Retina (tissue), 1 donor: ENCODE data around the gene RNF31.

ENCODE experiments used
- DNase-seq: peaks from one replicate; pipeline ENCODE4 v3.0.0-alpha.2; 2016

The RNF31 gene

DNA sequence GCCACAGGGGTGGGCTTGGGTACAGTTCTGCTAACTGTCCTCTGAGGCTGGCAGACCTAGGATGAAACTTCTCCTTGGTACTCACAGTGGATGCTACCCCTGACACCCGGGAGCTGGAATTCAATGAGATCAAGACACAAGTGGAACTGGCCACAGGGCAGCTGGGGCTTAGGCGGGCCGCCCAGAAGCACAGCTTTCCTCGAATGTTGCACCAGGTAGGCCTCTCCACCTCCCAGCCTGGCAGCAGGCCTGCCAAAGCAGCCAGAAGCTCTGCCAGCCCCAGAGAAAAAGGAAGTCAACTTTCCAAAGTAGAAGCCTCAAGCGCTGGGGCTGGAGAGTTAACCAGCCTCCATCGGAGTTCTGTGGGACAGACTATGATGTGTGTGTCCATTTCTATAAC is 30.1 kb upstream of the RNF31 start:
- DNase-seq = no peak

DNA sequence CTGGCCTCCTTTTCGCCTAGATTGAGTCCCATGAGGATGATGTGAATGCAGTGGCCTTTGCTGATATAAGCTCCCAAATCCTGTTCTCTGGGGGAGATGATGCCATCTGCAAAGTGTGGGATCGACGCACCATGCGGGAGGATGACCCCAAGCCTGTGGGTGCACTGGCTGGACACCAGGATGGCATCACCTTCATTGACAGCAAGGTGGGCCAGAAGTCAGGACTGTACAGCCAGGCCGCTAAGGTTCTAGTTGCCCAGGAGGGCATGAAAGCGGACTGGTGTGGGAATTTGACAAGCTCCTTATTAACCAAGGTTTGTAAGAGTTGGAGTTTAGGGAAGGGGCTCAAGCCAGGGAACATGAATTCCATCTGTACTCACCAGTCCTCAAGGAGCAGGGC is 27.6 kb upstream of the RNF31 start:
- DNase-seq = no peak

DNA sequence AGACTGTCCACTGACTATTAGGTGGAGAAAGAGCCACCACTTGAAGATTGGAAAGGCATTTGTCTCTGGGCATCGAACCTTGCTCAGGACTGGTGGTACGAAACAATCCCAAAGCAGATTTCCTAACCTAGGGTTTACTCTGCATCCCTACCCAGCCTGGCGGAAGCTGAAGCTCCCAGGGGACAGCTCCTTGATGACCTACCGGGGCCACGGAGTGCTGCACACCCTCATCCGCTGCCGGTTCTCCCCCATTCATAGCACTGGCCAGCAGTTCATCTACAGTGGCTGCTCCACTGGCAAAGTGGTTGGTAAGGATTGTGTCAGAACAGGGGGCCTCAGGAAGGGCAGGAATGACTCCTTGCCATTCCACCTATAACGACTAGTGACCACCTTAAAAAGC is 26.1 kb upstream of the RNF31 start:
- no peak for DNase-seq

DNA sequence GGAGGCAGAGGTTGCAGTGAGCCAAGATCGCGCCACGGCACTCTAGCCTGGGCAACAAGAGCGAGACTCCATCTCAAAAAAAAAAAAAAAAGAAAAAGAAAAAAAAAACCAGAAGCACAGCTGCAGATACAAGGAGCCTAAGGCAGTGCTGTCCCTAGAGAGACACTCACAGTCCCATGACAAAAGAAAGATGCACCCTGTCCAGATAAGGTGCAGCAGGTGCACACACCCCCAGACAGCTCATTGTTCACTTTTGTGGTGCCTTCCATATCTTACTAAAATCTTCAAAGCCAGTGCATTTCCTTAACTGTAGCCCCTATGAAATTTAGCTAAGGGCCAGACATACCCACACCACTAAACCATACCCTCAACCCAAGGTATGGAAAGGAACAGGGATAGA is 24.9 kb upstream of the RNF31 start:
- no peak for DNase-seq

DNA sequence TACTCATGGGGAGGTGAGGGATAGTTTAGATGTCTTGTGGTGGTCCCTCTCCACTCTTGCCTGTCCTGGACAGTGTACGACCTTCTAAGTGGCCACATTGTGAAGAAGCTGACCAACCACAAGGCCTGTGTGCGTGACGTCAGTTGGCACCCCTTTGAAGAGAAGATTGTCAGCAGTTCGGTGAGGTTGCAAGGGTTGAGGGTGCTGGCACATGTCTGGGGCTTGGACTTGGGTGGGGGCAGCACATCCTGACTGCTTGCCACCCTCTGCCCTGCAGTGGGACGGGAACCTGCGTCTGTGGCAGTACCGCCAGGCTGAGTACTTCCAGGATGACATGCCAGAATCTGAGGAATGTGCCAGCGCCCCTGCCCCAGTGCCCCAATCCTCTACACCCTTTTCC is 24.4 kb upstream of the RNF31 start:
- DNase-seq = no peak

DNA sequence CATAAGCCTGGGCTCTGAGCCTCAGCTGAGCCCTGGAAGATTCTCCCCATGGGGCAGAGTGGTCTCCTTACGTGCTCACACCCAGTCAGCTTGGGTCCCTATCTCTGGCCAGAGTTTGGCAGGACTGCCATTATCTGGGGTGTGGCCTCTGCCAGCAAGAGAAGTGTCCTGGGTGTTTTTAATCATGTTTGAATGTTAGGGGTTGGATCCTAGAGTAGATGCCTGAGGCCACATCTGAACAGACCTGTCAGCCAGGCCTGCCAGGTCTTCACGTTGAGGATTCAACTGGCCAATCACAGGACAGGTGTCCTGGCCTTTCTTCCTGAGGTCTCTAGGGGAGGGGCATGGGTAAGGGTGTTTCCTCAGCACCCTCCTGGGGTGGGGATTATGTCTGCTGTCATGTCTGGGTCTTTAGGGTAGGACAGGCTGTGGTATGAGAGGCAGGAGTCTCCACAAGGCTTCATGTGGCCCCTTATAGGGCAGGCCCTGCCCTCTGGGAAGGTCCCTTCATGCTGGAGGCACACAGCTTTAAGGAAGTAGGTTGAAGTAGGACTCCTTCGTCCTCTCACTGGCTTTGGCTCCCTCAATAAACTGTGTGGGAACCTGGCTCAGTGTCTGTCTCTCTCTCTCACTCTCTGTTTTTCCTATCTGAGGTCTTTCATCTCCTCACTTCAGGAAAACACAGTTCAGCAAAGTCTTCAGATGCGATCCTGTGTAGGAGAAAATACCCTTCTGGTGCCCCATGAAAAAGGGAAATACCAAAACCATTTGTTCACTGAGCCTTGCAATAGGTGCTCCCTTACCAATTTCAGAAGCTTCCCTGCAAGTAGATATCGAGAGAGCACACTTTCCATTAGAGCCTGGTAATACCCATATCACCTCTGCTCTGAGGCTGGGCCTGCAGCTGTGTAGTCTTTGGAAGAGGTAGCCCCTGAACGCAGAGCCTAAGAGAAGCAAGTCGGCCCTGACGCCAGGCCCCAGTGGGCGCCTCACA is 23.6 kb upstream of the RNF31 start:
- no peak for DNase-seq

DNA sequence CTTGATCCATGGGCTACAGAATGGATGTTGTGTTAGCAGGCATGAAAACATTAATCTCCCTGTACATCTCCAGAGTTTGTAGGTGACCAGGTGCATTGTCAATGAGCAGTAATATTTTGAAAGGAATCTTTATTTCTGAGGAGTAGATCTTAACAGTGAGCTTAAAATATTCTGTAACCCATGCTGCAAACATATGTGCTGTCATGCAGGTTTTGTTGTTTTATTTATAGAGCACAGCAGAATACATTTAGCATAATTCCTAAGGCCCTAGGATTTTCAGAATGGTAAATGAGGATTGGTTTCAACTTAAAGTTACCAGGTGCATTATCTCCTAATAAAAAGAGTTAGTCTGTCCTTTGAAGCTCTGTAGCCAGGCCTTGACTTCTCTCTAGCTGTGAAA is 20.4 kb upstream of the RNF31 start:
- DNase-seq = no peak

DNA sequence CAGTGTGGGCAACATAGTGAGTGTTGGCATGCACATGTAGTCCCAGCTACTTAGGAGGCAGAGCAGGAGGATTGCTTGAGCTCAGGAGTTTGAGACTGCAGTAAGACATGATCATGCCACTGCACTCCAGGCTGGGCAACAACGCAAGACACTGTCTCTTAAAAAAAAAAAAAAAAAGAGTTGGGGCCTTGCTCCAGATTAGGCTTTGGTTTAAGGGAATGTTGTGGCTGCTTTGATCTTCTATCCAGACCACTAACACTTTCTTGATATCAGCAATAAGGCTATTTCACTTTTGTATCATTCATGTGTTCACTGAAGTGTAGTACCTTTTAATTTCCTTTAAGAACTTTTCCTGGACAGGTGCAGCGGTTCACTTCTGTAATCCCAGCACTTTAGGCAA is 19.6 kb upstream of the RNF31 start:
- no peak for DNase-seq

DNA sequence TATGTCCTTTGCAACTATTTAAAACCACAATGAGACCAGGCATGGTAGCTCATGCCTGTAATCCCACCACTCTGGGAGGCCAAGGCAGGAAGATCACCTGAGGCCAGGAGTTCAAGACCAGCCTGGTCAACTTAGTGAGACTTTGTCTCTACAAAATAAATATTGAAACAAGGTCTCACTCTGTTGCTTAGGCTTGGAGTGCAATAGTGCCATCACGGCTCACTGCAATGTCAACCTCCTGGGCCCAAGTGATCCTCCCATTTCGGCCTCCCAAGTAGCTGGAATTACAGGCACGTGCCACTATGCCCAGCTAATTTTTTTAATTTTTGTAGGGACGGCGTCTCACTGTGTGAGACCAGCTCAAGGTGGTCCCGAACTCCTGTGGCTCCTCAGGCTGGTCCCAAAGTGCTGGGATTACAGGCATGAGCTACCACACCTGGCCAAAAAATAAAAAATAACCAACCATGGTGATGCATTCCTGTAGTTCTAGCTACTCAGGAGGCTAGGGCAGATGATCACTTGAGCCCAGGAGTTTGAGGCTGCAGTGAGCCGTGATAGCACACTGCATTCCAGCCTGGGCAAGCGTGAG is 17.8 kb upstream of the RNF31 start:
- no peak for DNase-seq

DNA sequence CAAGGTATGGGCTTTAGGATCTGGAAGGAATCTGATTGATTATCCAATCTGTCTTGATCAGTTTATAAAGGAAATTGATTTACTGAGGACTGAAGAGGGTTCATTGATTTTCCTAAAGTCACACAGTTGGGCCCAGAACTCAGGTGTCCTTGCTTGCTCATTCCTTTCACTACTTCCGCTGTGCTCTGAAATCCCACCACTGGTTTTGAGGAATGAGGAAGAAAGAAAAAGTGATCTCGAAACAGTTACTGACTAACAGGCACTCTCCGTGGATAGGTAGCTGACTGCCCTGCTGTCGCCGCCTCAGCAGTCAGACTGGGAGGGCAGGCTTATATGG is 16.9 kb upstream of the RNF31 start, which contains the start of gene FITM1:
FITM1 (plus strand) TSS at position 280 of the 337 bp plus-strand sequence. CDS start 905 bp downstream, outside the sequence.
- DNase-seq = no peak

DNA sequence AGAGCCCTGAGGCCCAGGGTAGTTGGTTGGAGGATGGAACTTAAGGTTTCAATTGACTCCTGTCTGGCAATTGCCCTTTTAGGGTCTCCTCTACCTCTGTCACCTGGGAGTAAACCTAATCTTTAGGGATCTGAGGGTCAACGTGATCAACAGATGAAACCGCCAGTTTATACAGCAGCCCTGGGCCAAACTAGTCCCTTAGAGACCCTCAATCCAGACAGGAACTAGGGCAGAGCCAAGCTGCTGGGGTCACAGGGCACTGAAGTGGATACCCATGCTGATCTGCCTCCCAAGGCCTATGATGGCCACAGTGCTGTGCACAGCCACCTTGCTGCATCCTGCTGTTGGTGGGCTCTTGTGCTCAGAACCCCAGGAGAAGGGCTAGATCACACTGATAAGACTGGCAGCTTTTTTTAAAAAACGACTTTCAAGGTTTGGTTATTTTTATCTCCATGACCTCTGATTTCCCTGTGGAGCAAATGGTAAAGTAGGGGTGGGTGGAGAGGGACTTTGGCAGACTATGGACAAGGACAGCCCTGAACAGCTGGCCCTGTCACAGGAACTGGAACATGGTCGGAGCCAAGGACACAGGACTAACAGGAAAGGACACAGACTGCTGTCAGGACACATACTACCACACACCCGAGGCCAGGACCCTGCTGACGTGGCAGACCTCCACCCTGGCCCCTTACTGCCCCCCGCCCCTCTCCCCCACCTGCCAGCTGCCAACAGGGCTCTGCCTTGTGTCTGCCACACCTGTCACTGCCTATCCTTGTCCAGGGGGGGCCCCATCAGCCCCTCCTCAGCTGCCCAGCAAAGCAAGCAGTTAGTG is 16.4 kb upstream of the RNF31 start:
- no peak for DNase-seq

DNA sequence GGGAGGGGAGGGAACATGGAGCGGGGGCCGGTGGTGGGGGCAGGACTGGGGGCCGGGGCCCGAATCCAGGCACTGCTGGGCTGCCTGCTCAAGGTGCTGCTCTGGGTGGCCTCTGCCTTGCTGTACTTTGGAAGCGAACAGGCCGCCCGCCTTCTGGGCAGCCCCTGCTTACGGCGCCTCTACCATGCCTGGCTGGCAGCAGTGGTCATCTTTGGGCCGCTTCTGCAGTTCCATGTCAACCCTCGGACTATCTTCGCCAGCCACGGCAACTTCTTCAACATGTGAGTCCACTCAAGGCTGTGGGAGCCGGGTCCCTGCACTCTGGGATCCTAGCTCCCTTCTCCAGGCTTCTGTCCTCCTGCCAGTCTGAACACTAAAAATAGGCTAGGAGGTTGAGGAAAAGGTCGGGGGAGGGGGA is 15.7 kb upstream of the RNF31 start:
- DNase-seq = no peak

DNA sequence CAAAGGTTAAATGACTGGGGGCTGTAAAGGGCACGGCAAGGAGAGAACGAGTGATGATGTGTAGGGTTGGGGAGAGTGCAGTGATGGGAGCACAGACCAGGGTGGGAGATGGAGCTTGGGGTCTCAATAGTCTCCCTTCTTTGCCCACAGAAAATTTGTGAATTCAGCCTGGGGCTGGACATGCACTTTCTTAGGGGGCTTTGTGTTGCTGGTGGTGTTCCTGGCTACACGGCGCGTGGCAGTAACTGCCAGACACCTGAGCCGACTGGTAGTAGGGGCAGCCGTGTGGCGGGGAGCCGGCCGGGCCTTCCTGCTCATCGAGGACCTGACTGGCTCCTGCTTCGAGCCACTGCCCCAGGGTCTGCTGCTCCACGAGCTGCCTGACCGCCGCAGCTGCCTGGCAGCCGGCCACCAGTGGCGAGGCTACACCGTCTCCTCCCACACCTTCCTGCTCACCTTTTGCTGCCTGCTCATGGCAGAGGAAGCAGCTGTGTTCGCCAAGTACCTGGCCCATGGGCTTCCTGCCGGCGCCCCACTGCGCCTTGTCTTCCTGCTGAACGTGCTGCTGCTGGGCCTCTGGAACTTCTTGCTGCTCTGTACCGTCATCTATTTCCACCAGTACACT is 15.1 kb upstream of the RNF31 start:
- DNase-seq = no peak

DNA sequence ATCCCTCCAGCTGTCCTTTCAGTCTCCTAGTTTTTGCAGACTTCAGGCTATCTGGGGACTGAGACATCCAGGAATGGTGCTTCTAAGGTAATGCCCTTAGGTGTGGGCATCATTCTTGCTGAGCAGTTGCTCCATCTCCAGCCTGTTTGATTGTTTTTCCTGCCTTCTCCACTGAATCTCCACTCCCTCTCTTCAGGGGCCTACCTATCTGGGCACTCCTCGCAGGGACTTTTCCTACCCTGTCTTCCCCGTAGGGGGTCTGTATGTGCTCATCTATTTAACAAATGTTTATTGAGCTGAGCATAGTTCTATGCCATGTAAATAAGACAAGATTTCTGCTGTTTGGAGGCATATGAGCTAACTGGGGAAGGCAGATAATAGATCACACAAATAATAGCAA is 14.3 kb upstream of the RNF31 start:
- no peak for DNase-seq

DNA sequence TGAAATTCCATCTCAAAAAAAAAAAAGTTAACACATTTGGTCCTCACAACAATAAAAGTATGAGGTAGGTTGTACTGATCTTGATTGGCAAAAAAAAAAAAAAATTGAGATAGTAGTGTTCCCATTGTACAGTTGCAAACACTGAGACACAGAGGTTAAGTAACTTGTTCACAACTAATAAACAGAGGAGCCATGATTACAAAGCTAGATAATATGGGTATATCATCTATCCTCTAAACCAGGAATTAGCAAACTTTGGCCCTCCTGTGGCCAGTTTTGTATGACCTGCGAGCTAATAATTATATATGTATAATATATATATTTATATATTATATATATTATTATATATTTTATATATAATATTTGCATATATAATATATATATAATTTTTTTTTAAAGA is 13.6 kb upstream of the RNF31 start:
- DNase-seq = no peak

DNA sequence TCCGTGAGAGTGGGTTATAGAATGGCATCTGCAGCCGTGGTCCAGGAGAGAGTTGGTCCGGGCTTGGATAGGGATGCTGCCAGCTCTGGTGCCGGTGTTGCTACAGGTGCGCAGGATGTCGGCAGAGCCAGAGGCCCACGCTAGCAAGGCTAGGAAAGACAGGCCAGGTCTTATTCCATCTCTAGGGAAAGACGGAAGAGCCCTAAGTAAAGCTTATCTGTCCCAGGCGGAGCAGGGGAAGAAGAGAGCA is 11.8 kb upstream of the RNF31 start:
- no peak for DNase-seq

DNA sequence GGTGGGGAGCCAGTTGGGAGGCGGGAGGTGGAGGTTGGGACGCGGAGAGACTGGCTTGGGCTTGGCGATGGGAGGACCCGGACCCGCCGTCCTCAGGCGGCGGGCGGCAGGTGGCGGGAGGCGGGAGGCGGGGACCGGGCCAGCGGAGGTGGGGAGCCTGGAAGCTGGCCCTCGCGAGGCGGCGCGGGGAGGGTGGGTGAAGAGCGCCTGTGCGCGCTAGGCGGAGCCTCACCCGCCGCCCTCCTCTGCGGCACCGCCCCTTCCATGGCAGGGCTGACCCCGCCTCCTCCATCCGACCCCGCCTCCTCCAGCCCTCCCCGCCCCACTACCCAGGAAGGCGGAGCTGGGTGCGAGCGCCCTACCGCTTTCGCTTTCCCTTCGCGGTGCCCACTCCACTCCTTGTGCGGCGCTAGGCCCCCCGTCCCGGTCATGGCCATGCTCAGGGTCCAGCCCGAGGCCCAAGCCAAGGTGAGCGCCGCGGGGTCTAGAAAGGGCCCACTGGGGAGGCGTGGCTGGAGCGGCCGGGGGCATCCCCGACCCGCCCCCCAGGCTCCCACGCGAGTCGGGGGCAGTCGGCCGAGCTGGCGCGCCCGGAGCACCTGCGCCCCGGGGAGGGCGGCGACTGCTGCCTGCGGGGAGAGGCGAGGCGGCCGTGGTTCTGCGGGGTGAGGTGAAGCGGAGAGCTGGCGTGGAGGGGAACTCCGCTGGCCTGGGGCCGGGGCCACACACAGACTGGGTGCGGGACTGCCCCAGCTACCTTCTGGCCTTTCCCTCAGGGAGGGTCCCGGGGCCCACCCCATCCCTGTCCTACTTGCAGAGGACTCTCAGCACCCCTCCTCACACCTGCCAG is 11.2 kb upstream of the RNF31 start, which contains the start of gene PSME1:
PSME1 (plus strand) TSS at position 361 of the 850 bp plus-strand sequence; CDS start at position 430, 69 bp downstream.
- DNase-seq = peak; percentile 85

DNA sequence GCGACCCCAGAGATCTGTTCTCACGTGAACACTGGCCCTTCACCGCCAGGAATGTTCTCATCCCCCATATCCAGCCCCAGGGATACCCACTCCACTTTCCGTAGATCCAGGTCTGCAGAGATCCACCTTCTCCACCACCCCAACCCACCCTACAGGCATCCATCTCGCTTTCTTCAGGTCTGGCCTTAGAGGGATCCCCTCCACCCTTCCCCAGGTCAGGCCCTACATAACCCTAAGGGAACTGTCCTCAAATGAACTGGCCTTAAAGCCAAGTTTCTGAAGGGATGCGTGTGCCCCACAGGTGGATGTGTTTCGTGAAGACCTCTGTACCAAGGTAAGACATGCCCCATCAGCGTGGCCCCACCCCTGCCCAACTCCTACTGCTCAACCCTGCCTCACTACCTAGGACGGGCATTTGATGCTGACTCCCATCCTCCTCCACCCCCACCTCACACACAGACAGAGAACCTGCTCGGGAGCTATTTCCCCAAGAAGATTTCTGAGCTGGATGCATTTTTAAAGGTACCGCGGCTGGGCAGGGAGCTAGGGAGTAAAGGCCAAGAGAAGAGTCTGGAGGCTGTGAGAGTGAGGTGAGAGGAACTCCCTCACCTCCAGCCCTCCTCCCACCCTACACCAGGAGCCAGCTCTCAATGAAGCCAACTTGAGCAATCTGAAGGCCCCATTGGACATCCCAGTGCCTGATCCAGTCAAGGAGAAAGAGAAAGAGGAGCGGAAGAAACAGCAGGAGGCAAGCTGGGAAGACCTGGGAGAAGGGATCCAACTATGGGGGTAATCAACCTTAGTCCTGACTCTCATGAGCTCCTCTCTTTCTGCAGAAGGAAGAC is 10.4 kb upstream of the RNF31 start:
- no peak for DNase-seq

DNA sequence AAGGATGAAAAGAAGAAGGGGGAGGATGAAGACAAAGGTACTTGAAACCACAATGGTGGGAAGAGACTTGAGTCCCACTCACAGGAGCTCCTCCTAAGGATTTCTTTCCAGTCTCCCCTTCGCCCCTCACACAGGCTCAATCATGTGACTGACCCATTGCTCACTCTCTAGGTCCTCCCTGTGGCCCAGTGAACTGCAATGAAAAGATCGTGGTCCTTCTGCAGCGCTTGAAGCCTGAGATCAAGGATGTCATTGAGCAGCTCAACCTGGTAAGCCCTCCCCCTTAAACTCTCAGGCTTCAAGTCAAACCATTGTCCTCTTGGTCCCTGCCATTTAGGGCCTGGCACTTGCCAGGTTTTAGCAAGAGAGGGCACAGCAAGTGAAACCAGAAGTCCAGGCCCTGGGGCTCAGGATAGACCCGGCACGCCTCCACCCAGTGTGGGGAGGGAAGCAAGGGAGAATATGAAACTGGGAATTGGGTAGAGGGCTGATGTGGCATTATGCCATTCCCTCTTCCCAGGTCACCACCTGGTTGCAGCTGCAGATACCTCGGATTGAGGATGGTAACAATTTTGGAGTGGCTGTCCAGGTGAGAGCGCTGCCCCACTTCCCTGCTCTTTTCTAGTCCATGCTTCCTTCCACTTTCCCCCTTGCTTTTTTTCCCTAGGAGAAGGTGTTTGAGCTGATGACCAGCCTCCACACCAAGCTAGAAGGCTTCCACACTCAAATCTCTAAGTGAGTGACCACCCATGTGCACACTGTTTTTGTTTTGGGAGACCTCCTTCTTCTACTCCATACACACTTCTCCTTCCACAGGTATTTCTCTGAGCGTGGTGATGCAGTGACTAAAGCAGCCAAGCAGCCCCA is 9.5 kb upstream of the RNF31 start:
- no peak for DNase-seq
